PC-3 (cell line): ENCODE data around the gene PPIE. TPM values are rescaled to one million over a fixed set of nuclear protein-coding genes. Genes with fewer than 3 reads are reported as not detected.

Experiments
- ATAC-seq: fragments of 200-7000 bp; cut with Tn5 transposase; 2 replicates; pipeline ENCODE4 v1.9.1; 2020; ENCODE audit warnings: mild to moderate bottlenecking, moderate library complexity
- BruUV-seq: library from RNA; stranded (reverse); fragments of 400-500 nt; replicated peaks from 2 replicates; lab custom pipeline; 2021; lab: Mats Ljungman, UMichigan
- CTCF ChIA-PET: fragments of 300-600 bp; sonication (Branson Sonifier 250); formaldehyde crosslinking; loops from one replicate; lab custom pipeline; 2022; ENCODE audit warnings: antibody characterized with exemption; lab: Charles Lee
- POLR2A ChIA-PET: fragments of 300-600 bp; sonication (Branson Sonifier 250); formaldehyde crosslinking; loops from one replicate; lab custom pipeline; 2022; ENCODE audit warnings: antibody characterized with exemption; ENCODE audit not compliant: unreplicated experiment; lab: Charles Lee
- DNase-seq: peaks from one replicate; pipeline ENCODE4 v3.0.0-alpha.2; 2015
- H2AFZ ChIP-seq: fragments of 300-600 bp; sonication (generic); 2 replicates; pipeline ENCODE4 v1.6.0; 2016; ENCODE audit warnings: antibody characterized with exemption, low read length
- H3F3A ChIP-seq: fragments of 300-600 bp; sonication (generic); one replicate; pipeline ENCODE4 v1.6.0; 2017; ENCODE audit warnings: antibody characterized with exemption, low read length, control low read depth, mild to moderate bottlenecking; ENCODE audit not compliant: unreplicated experiment
- H3K27ac ChIP-seq: fragments of 300-600 bp; sonication (generic); 2 replicates; pipeline ENCODE4 v1.5.1; 2016; ENCODE audit warnings: mild to moderate bottlenecking, low read length
- H3K27me3 ChIP-seq: fragments of 300-600 bp; sonication (generic); 2 replicates; pipeline ENCODE4 v1.6.1; 2016; ENCODE audit warnings: low read length, mixed read lengths
- H3K36me3 ChIP-seq: fragments of 300-600 bp; sonication (generic); 2 replicates; pipeline ENCODE4 v1.6.1; 2016; ENCODE audit warnings: low read depth, mixed run types, low read length, mixed read lengths
- H3K4me1 ChIP-seq: fragments of 300-600 bp; sonication (generic); 2 replicates; pipeline ENCODE4 v1.5.1; 2016; ENCODE audit warnings: low read length; ENCODE audit not compliant: insufficient read depth
- H3K4me2 ChIP-seq: fragments of 300-600 bp; sonication (generic); 2 replicates; pipeline ENCODE4 v1.6.0; 2016; ENCODE audit warnings: low read length
- H3K4me3 ChIP-seq: fragments of 300-600 bp; sonication (generic); 2 replicates; pipeline ENCODE4 v1.5.1; 2016; ENCODE audit warnings: mild to moderate bottlenecking, low read length, mixed read lengths
- H3K79me2 ChIP-seq: fragments of 300-600 bp; sonication (generic); 2 replicates; pipeline ENCODE4 v1.6.1; 2017; ENCODE audit warnings: low read length, mixed read lengths
- H3K9ac ChIP-seq: fragments of 300-600 bp; sonication (generic); 2 replicates; pipeline ENCODE4 v1.6.0; 2016; ENCODE audit warnings: mild to moderate bottlenecking, low read length
- H3K9me2 ChIP-seq: fragments of 300-600 bp; sonication (generic); replicated peaks from 2 replicates; pipeline ENCODE4 v1.6.1; 2016; ENCODE audit warnings: mixed run types, low read length, mixed read lengths
- H3K9me3 ChIP-seq: fragments of 300-600 bp; sonication (generic); 2 replicates; pipeline ENCODE4 v1.6.1; 2016; ENCODE audit warnings: low read length, mixed read lengths
- H4K20me1 ChIP-seq: fragments of 300-600 bp; sonication (generic); 2 replicates; pipeline ENCODE4 v1.6.1; 2016; ENCODE audit warnings: low read length, mixed read lengths
- CTCF ChIP-seq: fragments of 300-600 bp; sonication (generic); conservative IDR thresholded peaks from 2 replicates; pipeline ENCODE4 v1.5.1; 2017; ENCODE audit warnings: antibody characterized with exemption, low read depth, mild to moderate bottlenecking, low read length
- EZH2 ChIP-seq: fragments of 300-600 bp; sonication (generic); IDR thresholded peaks from one replicate; pipeline ENCODE4 v1.6.1; 2017; ENCODE audit warnings: antibody characterized with exemption, mild to moderate bottlenecking, low read length; ENCODE audit not compliant: unreplicated experiment
- EZH2phosphoT487 ChIP-seq: fragments of 300-600 bp; sonication (generic); IDR thresholded peaks from 2 replicates; pipeline ENCODE4 v1.6.1; 2018; ENCODE audit warnings: mild to moderate bottlenecking, antibody characterized with exemption, low read length, borderline replicate concordance
- intact Hi-C: fragments of 100-400 bp; cut with micrococcal nuclease; formaldehyde crosslinking; loops from 2 replicates; pipeline ENCODE4 v1.9.0; 2023
- total RNA-seq: library from RNA; depleted of rRNA; stranded (reverse); fragments of >200 nt; gene quantifications from 2 replicates; pipeline ENCODE4 v1.2.3, GENCODE V29; 2014

PPIE gene
- total RNA-seq, 1 experiment from 2014 or later, result 53.6 TPM

DNA sequence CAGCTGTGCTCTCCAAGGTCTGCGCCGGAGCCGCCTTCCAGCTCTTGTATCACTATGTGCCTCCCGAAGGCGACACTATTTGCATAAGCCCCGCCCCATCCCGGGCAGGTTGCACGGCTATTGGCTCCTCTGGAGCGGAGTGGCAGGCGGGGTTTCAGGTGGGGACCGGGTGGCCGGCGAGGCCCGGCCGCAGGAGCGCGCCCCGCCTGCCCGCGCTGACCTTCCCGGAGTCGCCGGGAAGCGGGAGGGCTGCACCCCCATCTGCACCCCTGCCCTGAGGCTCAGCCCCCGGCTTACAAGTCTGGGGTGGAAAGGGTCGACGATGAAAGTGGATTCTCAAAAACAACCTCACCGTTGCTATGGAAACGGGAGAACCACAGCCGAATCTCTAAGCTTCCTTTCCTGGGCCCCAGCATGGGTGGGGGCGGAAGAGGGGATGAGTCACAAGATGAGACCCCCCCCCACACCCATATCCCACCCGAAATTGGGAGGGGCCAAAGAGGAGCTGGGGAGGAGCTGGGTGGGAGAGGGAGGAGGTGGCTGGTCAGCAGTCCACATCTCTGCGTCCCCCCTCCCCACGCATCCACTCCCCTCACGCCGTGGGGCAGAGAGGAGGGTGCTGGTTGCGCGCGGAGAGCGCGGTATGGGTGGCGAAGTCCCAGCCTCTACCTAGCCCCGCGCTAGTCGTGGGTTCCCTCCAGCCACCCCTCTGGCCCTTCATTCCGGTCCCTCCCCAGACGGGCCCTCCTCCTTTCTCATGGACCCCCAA, 47.1 kb upstream of the PPIE start, which contains the start of gene HPCAL4:
Gene HPCAL4, minus strand, starts transcription at position 51 of the 769 bp plus-strand sequence. CDS start 6,830 bp downstream, outside the sequence.
- peaks cover 3% of the 10 kb centered on the region; the same call in 1 of the 2 replicates for H3K27me3 ChIP-seq
- H3K9ac ChIP-seq, result no peak within 1 kb of the TSS
- no peaks in the 10 kb centered on the region for H3K79me2 ChIP-seq
- peak within 1 kb of the TSS; percentile 50 for H3K4me3 ChIP-seq
- H3K36me3 ChIP-seq, result no peaks in the 10 kb centered on the region
- H3K4me1 ChIP-seq, result 0 out of 2 replicates have a peak, but pooled peaks cover 4% of the 10 kb centered on the region
- DNase-seq, result peak; percentile 84
- H3K27ac ChIP-seq, result no peak within 1 kb of the TSS
- TF ChIP-seq EZH2phosphoT487, result no peak
- TF ChIP-seq EZH2, result no peak
- TF ChIP-seq CTCF, result no peak
- ChIA-PET POLR2A (no interaction called here), CTCF (interaction anchor here (0.6 kb wide), 1 partner anchor 8 kb away, joined by 6 read pairs; no protein-coding TSS in a partner anchor)
- peak within 1 kb of the TSS; percentile 61 for H2AFZ ChIP-seq
- peak; percentile 99 for ATAC-seq
- H3K9me2 ChIP-seq, result no peaks in the 10 kb centered on the region
- no peaks in the 10 kb centered on the region for H3K9me3 ChIP-seq
- no peaks in the 10 kb centered on the region for H4K20me1 ChIP-seq
- intact Hi-C loops, result no loop called here
- peak within 1 kb of the TSS; percentile 81 for H3K4me2 ChIP-seq
- BruUV-seq, result no TSS peak
- H3F3A ChIP-seq, result no peaks in the 10 kb centered on the region

DNA sequence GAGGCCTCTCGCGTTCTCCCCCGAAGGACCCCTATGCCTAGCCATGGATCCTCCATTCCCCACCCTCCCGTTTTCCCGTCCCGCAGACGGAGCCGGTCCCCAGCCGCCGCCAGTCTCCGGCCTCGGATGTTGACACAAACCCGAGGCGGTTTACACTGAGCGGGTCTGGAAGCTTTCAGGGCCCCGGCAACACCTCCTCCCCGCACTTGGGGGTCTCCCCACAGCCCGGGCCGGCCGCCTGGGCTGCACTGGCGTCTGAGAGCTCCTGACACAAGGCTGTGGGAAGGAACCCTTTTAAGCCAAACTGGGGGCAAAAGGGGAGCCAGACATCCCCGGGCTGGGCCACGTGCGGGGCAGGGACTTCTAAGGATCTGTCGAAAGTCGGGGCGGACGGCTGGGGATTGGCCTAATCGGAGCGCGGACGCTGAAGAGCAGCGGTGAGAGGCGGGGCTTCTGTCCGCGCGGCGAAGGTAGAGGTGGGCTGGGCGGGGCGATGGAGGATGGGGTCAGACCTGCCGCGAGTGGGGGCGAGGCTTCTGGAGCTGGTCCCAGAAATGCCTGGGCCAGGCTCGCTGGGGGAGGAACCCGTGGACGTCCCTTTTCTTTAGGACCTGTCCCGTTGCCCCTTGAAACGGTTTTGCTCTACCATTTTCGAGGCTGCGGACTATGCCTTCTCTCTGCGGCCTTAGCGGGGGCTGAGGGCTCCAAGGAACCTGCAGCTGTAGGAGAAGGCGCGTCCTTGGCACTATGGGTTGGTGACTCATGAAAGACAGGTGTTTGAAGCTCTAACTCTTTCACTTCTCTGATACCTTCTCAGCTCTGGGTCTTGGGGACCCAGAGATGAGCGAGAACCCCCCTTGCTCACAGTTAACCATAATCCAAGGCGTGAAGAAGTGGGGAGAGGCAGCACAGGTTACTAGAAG, 46.3 kb upstream of the PPIE start:
- Histone ChIP-seq H3K27ac (no peak overlapping the region), H4K20me1 (no peaks in the 10 kb centered on the region), H3K9ac (no peak overlapping the region), H3K36me3 (no peaks in the 10 kb centered on the region), H3K9me3 (no peaks in the 10 kb centered on the region), H3K4me2 (no peak overlapping the region), H3K27me3 (peaks cover 7% of the 10 kb centered on the region), H3K4me1 (0 out of 2 replicates have a peak, but pooled peaks cover 4% of the 10 kb centered on the region), H2AFZ (no peak overlapping the region), H3K9me2 (no peaks in the 10 kb centered on the region), H3F3A (no peaks in the 10 kb centered on the region), H3K79me2 (no peaks in the 10 kb centered on the region), H3K4me3 (no peak overlapping the region)
- no peak for TF ChIP-seq CTCF
- no peak for TF ChIP-seq EZH2phosphoT487
- no peak for TF ChIP-seq EZH2
- POLR2A ChIA-PET, result no interaction called here
- no peak for ATAC-seq
- CTCF ChIA-PET, result no interaction called here
- BruUV-seq, result no TSS peak
- DNase-seq, result no peak
- intact Hi-C loops, result no loop called here
